T47D (cell line): Measurements from ENCODE around the gene STRIP1.
A peak's percentile ranks its signal among the peaks of the same experiment; 100 is the strongest.

Experiments
- DNase-seq, 2 experiments: peaks; one replicate each; pipeline versions ENCODE4 v3.0.0 to v3.0.0-alpha.2; 2011 to 2012; ENCODE audit warnings: low read depth in 1 of 2, low spot score in 1 of 2
- JUND ChIP-seq: IDR thresholded peaks from 2 replicates; pipeline ENCODE4 v1.6.1; 2012; ENCODE audit warnings: low read depth
- in situ Hi-C: cut with HindIII; loops from 2 replicates; pipeline ENCODE4 v1.10.0; 2016; ENCODE audit warnings: low sequenced_read_pairs, low pct_unique_long_range_greater_than_20kb

Gene STRIP1

GRCh38 chr1:110087812-110088738 is 53.7 kb downstream of the STRIP1 start:
- in situ Hi-C loops = no loop called here
- no peak for TF ChIP-seq JUND
- peak; percentile 70 to 72 for DNase-seq

- in situ Hi-C loops = no loop called here
- DNase-seq = no peak
- TF ChIP-seq JUND = no peak
Observed at GRCh38 chr1:110088739-110089316, 54.4 kb downstream of the STRIP1 start.

GRCh38 chr1:110089561-110090275 is 55.3 kb downstream of the STRIP1 start:
- DNase-seq = no peak
- TF ChIP-seq JUND = no peak
- in situ Hi-C loops = no loop called here

- TF ChIP-seq JUND = no peak
- no peak for DNase-seq
- in situ Hi-C loops = no loop called here
Observed at GRCh38 chr1:110091381-110091780, 57.0 kb downstream of the STRIP1 start.

- in situ Hi-C loops = no loop called here
- no peak for TF ChIP-seq JUND
Observed at GRCh38 chr1:110091791-110092190, 57.4 kb downstream of the STRIP1 start.

GRCh38 chr1:110092991-110093390 is 58.6 kb downstream of the STRIP1 start:
- TF ChIP-seq JUND = no peak
- in situ Hi-C loops = no loop called here

More at GRCh38 chr1:110091791-110092190, 57.4 kb downstream of the STRIP1 start:
- DNase-seq = no peak

GRCh38 chr1:110094931-110095654 is 60.7 kb downstream of the STRIP1 start:
- DNase-seq = no peak
- no peak for TF ChIP-seq JUND
- in situ Hi-C loops = no loop called here

More at GRCh38 chr1:110092991-110093390, 58.6 kb downstream of the STRIP1 start:
- DNase-seq = no peak

- TF ChIP-seq JUND = no peak
- in situ Hi-C loops = no loop called here
- DNase-seq = peak in 1 of 2 experiments; percentile 9
Observed at GRCh38 chr1:110097507-110098221, 63.2 kb downstream of the STRIP1 start.

GRCh38 chr1:110098222-110099026 is 64.0 kb downstream of the STRIP1 start:
- DNase-seq = no peak
- in situ Hi-C loops = no loop called here

GRCh38 chr1:110100335-110100734 is 65.9 kb downstream of the STRIP1 start:
- TF ChIP-seq JUND = no peak
- in situ Hi-C loops = no loop called here
- no peak for DNase-seq

More at GRCh38 chr1:110098222-110099026, 64.0 kb downstream of the STRIP1 start:
- TF ChIP-seq JUND = no peak

- no peak for TF ChIP-seq JUND
- in situ Hi-C loops = no loop called here
- no peak for DNase-seq
Observed at GRCh38 chr1:110102081-110102480, 67.7 kb downstream of the STRIP1 start.
